NT2/D1 (cell line): ENCODE results near the gene MT1B.

Experiments
- YY1 ChIP-seq: IDR thresholded peaks from 2 replicates; pipeline ENCODE4 v1.6.1; 2011; ENCODE audit not compliant: insufficient read length, insufficient read depth
- ZNF274 ChIP-seq: IDR thresholded peaks from 2 replicates; pipeline ENCODE4 v1.6.1; 2011; ENCODE audit warnings: mild to moderate bottlenecking, low read depth, low read length

GRCh38 chr16:56682703-56683397 lies 31.2 kb downstream of the MT1B start:
- TF ChIP-seq YY1 (no peak), ZNF274 (no peak)
